ENCODE measurements around the gene CIAO2A. TPM values are rescaled to one million over a fixed set of nuclear protein-coding genes. Genes with fewer than 3 reads are reported as not detected.

CIAO2A gene
- total and polyA plus RNA-seq, 4 donors = 124 to 404 (median 159) TPM

DNA sequence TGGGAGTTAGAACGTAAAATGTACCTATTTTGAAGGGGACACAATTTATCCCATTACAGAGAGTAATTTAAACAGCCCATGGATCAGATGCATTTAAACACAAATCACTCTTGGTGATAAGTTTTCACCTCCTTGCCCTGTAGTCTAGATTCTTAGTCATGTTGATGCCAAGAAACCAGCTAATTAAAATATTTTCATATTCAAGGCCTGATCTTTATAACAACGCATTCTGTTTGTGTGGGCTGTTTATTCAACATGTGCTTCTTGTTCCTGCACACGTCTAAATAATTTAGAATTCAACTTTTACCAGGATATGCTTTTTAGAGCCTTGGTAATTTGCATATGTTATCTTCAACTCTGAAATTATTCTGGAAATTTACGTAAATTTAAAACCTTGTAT, 28.0 kb upstream of the CIAO2A start:
- Histone ChIP-seq H3K4me3 (ENCODE audit: low read depth in 1 of 3, low read length in 3 of 3) (no peak overlapping the region), H3K27me3 (ENCODE audit: control insufficient read depth in 4 of 4, insufficient read depth in 4 of 4, low read length in 3 of 4) (no peaks in the 10 kb centered on the region), H3K9ac (ENCODE audit: low read depth in 1 of 2, low read length in 2 of 2) (no peak overlapping the region), H3K27ac (ENCODE audit: low read depth in 1 of 2, low read length in 2 of 2) (no peak overlapping the region), H3K36me3 (ENCODE audit: control insufficient read depth in 4 of 4, insufficient read depth in 3 of 4, low read depth in 1 of 4, low read length in 3 of 4) (peaks cover 14 to 74% (median 64%) of the 10 kb centered on the region in 4 donors), H3K4me1 (ENCODE audit: control insufficient read depth in 4 of 4, insufficient read depth in 4 of 4, low read length in 3 of 4) (peaks cover 3 to 6% (median 5%) of the 10 kb centered on the region in 4 donors), H3K9me3 (ENCODE audit: control insufficient read depth in 4 of 4, low read length in 3 of 4) (no peaks in the 10 kb centered on the region)
- TF ChIP-seq ATF3 (IDR thresholded peaks at IDR 0.05) (no peak), JUND (IDR thresholded peaks at IDR 0.05) (no peak), RAD21 (IDR thresholded peaks at IDR 0.05) (no peak), SP1 (IDR thresholded peaks at IDR 0.05) (no peak), FOXA1 (IDR thresholded peaks at IDR 0.05) (no peak), TAF1 (conservative IDR thresholded peaks at IDR 0.05) (no peak), MAX (IDR thresholded peaks at IDR 0.05) (no peak), GABPA (IDR thresholded peaks at IDR 0.05 in 1 of 2, conservative IDR thresholded peaks at IDR 0.05 in 1 of 2) (no peak), CTCF (IDR thresholded peaks at IDR 0.05; ENCODE audit: low read depth, low read length, missing input control) (no peak), NR2F2 (IDR thresholded peaks at IDR 0.05) (no peak), HNF4A (conservative IDR thresholded peaks at IDR 0.05) (no peak), RXRA (IDR thresholded peaks at IDR 0.05) (no peak), EGR1 (IDR thresholded peaks at IDR 0.05; ENCODE audit: low read depth in 2 of 2) (no peak), YY1 (IDR thresholded peaks at IDR 0.05) (no peak), FOXA2 (IDR thresholded peaks at IDR 0.05) (no peak), HNF4G (IDR thresholded peaks at IDR 0.05) (no peak)
- TF ChIP-seq, protein P1, sequence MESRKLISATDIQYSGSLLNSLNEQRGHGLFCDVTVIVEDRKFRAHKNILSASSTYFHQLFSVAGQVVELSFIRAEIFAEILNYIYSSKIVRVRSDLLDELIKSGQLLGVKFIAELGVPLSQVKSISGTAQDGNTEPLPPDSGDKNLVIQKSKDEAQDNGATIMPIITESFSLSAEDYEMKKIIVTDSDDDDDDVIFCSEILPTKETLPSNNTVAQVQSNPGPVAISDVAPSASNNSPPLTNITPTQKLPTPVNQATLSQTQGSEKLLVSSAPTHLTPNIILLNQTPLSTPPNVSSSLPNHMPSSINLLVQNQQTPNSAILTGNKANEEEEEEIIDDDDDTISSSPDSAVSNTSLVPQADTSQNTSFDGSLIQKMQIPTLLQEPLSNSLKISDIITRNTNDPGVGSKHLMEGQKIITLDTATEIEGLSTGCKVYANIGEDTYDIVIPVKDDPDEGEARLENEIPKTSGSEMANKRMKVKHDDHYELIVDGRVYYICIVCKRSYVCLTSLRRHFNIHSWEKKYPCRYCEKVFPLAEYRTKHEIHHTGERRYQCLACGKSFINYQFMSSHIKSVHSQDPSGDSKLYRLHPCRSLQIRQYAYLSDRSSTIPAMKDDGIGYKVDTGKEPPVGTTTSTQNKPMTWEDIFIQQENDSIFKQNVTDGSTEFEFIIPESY (IDR thresholded peaks at IDR 0.05) = no peak
- TF ChIP-seq, protein P2, sequence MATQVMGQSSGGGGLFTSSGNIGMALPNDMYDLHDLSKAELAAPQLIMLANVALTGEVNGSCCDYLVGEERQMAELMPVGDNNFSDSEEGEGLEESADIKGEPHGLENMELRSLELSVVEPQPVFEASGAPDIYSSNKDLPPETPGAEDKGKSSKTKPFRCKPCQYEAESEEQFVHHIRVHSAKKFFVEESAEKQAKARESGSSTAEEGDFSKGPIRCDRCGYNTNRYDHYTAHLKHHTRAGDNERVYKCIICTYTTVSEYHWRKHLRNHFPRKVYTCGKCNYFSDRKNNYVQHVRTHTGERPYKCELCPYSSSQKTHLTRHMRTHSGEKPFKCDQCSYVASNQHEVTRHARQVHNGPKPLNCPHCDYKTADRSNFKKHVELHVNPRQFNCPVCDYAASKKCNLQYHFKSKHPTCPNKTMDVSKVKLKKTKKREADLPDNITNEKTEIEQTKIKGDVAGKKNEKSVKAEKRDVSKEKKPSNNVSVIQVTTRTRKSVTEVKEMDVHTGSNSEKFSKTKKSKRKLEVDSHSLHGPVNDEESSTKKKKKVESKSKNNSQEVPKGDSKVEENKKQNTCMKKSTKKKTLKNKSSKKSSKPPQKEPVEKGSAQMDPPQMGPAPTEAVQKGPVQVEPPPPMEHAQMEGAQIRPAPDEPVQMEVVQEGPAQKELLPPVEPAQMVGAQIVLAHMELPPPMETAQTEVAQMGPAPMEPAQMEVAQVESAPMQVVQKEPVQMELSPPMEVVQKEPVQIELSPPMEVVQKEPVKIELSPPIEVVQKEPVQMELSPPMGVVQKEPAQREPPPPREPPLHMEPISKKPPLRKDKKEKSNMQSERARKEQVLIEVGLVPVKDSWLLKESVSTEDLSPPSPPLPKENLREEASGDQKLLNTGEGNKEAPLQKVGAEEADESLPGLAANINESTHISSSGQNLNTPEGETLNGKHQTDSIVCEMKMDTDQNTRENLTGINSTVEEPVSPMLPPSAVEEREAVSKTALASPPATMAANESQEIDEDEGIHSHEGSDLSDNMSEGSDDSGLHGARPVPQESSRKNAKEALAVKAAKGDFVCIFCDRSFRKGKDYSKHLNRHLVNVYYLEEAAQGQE (IDR thresholded peaks at IDR 0.05) = no peak
- DNase-seq (ENCODE audit: low spot score) = no peak
- WGBS = 88% methylated on average over 4 of the region's 4 CpGs

Data from liver (tissue), 9 donors.